ENCODE measurements around the gene UGT1A8.
"Not testable (repeated sequence)": the region's sequence is repeated elsewhere in the genome, so short reads cannot be mapped to it uniquely, and the experiment has no call there.

Gene UGT1A8

GRCh38 chr2:233602076-233602475 lies 15.4 kb upstream of the UGT1A8 start:
- in situ Hi-C loops (cut with HindIII; ENCODE audit: low pct_ligation_motif_present, low sequenced_read_pairs): no loop called here

GRCh38 chr2:233603520-233603919 lies 13.9 kb upstream of the UGT1A8 start:
- no peaks in the 10 kb centered on the region for H3K27me3 ChIP-seq (replicated peaks)
- TF ChIP-seq CTCF (IDR thresholded peaks at IDR 0.05; ENCODE audit: low read depth, low read length, missing control alignments): no peak
- no peak overlapping the region for H3K27ac ChIP-seq
- in situ Hi-C loops (cut with HindIII; ENCODE audit: low pct_ligation_motif_present, low sequenced_read_pairs): no loop called here
- H3K4me3 ChIP-seq (ENCODE audit: low read depth, low read length): no peak overlapping the region
- DNase-seq: no peak
- no peaks in the 10 kb centered on the region for H3K36me3 ChIP-seq (replicated peaks)

More at GRCh38 chr2:233602076-233602475, 15.4 kb upstream of the UGT1A8 start:
- Histone ChIP-seq H3K36me3 (replicated peaks) (no peaks in the 10 kb centered on the region), H3K4me3 (ENCODE audit: low read depth, low read length) (no peak overlapping the region), H3K27ac (no peak overlapping the region), H3K27me3 (replicated peaks) (no peaks in the 10 kb centered on the region)
- no peak for DNase-seq
- TF ChIP-seq CTCF (IDR thresholded peaks at IDR 0.05; ENCODE audit: low read depth, low read length, missing control alignments): no peak

GRCh38 chr2:233604826-233605225 lies 12.6 kb upstream of the UGT1A8 start:
- DNase-seq: no peak
- no peak for TF ChIP-seq CTCF (IDR thresholded peaks at IDR 0.05; ENCODE audit: low read depth, low read length, missing control alignments)
- Histone ChIP-seq H3K27me3 (replicated peaks) (no peaks in the 10 kb centered on the region), H3K36me3 (replicated peaks) (no peaks in the 10 kb centered on the region), H3K4me3 (ENCODE audit: low read depth, low read length) (no peak overlapping the region), H3K27ac (no peak overlapping the region)
- in situ Hi-C loops (cut with HindIII; ENCODE audit: low pct_ligation_motif_present, low sequenced_read_pairs): no loop called here

- Histone ChIP-seq H3K36me3 (replicated peaks) (no peaks in the 10 kb centered on the region), H3K4me3 (ENCODE audit: low read depth, low read length) (no peak overlapping the region), H3K27me3 (replicated peaks) (no peaks in the 10 kb centered on the region), H3K27ac (no peak overlapping the region)
- DNase-seq: no peak
- in situ Hi-C loops (cut with HindIII; ENCODE audit: low pct_ligation_motif_present, low sequenced_read_pairs): no loop called here
- TF ChIP-seq CTCF (IDR thresholded peaks at IDR 0.05; ENCODE audit: low read depth, low read length, missing control alignments): no peak
Measured at GRCh38 chr2:233605680-233606079, 11.8 kb upstream of the UGT1A8 start.

DNA sequence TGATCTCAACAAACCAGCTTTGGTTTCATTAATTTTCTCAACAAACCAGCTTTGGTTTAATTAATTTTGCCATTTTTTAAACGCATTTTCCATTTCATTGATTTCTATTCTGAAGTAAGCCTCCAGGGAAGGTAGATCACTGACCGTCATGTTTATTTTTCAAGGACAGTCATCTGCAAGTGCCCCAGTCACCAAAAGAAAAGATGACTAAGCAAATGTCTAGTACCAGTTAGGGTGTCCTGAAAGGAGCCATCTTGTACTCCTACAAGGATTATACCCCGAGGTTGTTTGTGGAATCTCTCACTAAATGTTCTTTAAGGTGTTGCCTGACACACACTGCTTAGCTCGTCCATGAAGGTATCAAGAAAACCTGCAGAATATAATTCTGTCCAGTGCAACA lies 6.1 kb upstream of the UGT1A8 start:
- in situ Hi-C loops (cut with HindIII; ENCODE audit: low pct_ligation_motif_present, low sequenced_read_pairs): no loop called here
- DNase-seq: no peak
- Histone ChIP-seq H3K36me3 (replicated peaks) (no peaks in the 10 kb centered on the region), H3K27ac (no peak overlapping the region), H3K4me3 (ENCODE audit: low read depth, low read length) (no peak overlapping the region), H3K27me3 (replicated peaks) (no peaks in the 10 kb centered on the region)
- TF ChIP-seq CTCF (IDR thresholded peaks at IDR 0.05; ENCODE audit: low read depth, low read length, missing control alignments): no peak

DNA sequence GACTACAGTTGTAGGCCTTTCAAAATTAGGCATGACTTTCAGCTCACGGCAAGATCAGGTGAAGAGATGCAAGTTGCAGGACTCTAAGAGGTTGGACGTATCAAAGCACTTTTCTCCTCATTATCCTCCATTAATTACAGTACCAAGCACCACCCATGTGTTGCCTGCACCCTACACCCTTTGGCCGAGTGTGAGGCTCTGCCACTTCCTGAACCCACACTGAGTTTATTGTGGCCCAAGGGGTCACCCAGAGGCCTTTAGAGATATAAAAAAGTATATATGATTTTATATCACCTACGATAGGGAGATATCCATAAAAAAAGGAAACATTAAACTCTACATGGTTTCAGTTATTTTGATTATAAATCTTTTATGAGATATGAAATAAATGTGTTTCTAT lies 2.8 kb downstream of the UGT1A8 start:
- H3K27me3 ChIP-seq (replicated peaks): no peaks in the 10 kb centered on the region
- H3K4me3 ChIP-seq (ENCODE audit: low read depth, low read length): no peak overlapping the region
- no peak for TF ChIP-seq CTCF (IDR thresholded peaks at IDR 0.05; ENCODE audit: low read depth, low read length, missing control alignments)
- in situ Hi-C loops (cut with HindIII; ENCODE audit: low pct_ligation_motif_present, low sequenced_read_pairs): no loop called here
- no peak for DNase-seq
- H3K27ac ChIP-seq: no peak overlapping the region
- no peaks in the 10 kb centered on the region for H3K36me3 ChIP-seq (replicated peaks)

GRCh38 chr2:233621863-233622262 lies 4.4 kb downstream of the UGT1A8 start:
- H3K27ac ChIP-seq; H3K4me3 ChIP-seq (ENCODE audit: low read depth, low read length); DNase-seq; in situ Hi-C loops (cut with HindIII; ENCODE audit: low pct_ligation_motif_present, low sequenced_read_pairs); H3K36me3 ChIP-seq (replicated peaks); H3K27me3 ChIP-seq (replicated peaks): not testable (repeated sequence)
